ENCODE measurements around the gene RNASEH1. TPM values are rescaled to one million over a fixed set of nuclear protein-coding genes. Genes with fewer than 3 reads are reported as not detected.

Gene RNASEH1
- total and polyA plus RNA-seq, 10 of the 15 experiments (the other 5 are each of a cell fraction or from before 2014, with no cell fraction given): 18.2 to 68.5 (median 28.2) TPM

DNA sequence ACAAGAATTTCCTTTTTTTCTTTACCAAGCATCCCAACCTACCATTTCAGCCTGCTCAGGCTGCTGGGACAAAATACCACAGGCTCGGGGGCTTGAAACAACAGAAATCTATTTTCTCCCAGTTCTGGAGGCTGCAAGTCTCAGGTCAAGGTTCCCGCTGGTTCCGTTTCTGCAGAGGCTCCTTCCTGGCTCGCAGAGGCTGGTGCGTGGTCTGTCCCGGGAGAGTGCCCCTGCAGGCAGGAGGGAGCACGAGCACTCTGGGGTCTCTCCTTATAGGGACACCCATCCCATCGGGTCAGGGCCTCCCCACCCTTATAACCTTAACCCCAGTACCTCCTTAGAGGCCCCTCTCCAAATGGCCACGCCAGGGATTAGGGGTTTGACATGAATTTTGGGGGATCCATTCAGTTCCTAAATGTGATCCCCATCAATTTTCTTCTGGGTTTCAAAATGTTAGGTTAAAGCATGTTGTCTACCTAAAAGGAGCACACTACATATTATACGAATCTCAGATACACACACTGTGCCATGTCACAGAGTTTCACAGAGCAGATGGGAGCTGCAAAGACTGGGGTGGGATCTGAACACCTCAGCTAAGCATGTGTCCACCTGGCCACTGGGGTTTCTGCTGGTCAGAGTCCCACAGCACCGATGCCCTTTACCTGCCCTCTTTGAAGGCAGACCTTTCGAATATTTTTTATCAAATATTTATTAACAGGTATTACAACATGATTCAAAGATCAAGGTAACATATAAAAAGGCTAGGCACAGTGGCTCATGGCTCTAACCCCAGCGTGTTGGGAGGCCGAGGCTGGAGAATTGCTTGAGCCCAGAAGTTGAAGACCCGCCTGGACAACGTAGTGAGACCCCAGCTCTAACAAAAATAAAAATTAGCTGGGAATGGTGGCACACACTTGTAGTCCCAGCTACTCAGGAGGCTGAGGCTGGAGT is 21.2 kb downstream of the RNASEH1 start:
- SMC1A ChIA-PET (ENCODE audit: uncharacterized antibody, unreplicated experiment): no interaction called here
- intact Hi-C loops (cut with micrococcal nuclease; ENCODE audit: unreplicated experiment): no loop called here
- no TSS peak for BruUV-seq (replicated peaks)
- Histone ChIP-seq H3K4me2 (ENCODE audit: control insufficient read depth, insufficient read depth) (no peak overlapping the region), H3K9ac (ENCODE audit: control insufficient read depth, insufficient read depth, low read length) (no peak overlapping the region), H3K36me3 (ENCODE audit: control insufficient read depth in 2 of 2, insufficient read depth in 2 of 2, low read length in 1 of 2) (peaks cover 2 to 3% of the 10 kb centered on the region in 2 experiments; a peak in 2 of 4 replicates), H2AFZ (ENCODE audit: control insufficient read depth, low read depth, low read length) (no peak overlapping the region), H3K27me3 (replicated peaks in 1 of 2; ENCODE audit: control insufficient read depth in 2 of 2, insufficient read depth in 2 of 2, low read length in 1 of 2) (no peaks in the 10 kb centered on the region), H3K27ac (ENCODE audit: control insufficient read depth, insufficient read depth) (no peak overlapping the region), H3K4me1 (ENCODE audit: control insufficient read depth, insufficient read depth, low read length) (no peaks in the 10 kb centered on the region), H3K4me3 (no peak overlapping the region), H4K20me1 (ENCODE audit: control insufficient read depth, insufficient read depth) (no peaks in the 10 kb centered on the region), H3K79me2 (ENCODE audit: control insufficient read depth, insufficient read depth, low read length) (no peaks in the 10 kb centered on the region), H3K9me3 (replicated peaks; ENCODE audit: control insufficient read depth, insufficient read depth, low read length) (no peaks in the 10 kb centered on the region; the same call in 2 of the 3 replicates)
- RAD21 ChIA-PET (ENCODE audit: unreplicated experiment): no interaction called here
- POLR2A ChIA-PET: no interaction called here
- 76% methylated on average over 16 of the region's 16 CpGs for WGBS (ENCODE audit: insufficient coverage, insufficient replicate concordance, low lambda C conversion rate, missing lambda C conversion rate)
- DNase-seq (ENCODE audit: low read depth, low spot score) (no peak), FAIRE-seq (no peak), ATAC-seq (peak; percentile 56)
- in situ Hi-C loops (cut with MboI): no loop called here
- CTCF ChIA-PET: interaction anchor here (0.7 kb wide), 1 partner anchor 13 kb away, joined by 3 read pairs; no protein-coding TSS in a partner anchor
- no peak for TF ChIP-seq TAF1 (IDR thresholded peaks at IDR 0.05; ENCODE audit: borderline replicate concordance, low read depth, low read length)
- TF ChIP-seq RB1 (IDR thresholded peaks at IDR 0.05; ENCODE audit: borderline replicate concordance): no peak

DNA sequence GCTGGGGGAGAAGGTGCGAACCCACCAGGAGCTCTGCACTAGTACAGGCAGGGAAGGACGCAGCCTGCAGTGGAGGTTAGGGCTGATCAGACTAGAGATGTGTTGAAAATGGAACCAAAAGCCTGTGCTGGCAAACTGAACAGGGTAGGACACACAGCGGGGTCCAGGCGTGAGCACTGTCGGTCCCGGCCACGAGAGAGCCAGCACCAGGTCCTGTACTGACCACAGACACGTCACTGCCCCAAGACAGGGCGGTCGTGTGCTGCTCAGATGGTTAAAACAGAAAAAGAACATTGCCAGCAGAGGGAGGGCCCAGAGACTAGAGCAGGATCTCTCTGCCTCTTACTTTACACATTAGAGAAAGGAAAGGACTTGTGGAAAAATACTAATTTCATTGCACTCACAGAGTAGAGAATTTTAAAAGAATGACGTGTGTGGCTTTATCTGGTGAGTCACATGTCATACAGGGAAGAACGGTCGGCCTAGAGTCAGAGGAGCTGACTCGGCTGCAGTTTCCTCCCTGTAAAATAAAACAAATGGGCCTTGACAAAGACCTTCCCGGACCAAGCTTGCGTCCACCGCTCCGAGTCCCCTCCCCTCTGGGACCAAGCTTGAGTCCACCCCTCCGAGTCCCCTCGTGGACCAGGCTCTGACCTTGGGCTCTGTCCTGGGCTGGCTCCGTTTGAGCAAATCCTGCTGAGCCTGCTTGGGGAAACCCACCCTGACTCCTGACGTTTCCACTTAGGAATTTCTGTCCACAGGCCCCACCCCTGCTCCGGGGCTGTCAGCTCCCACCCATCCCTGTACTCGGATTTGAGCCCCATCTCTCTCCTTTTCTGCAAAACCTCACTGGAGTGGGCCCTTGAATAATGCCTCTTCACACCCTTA is 22.1 kb downstream of the RNASEH1 start:
- Histone ChIP-seq H3K79me2 (ENCODE audit: control insufficient read depth, insufficient read depth, low read length) (no peaks in the 10 kb centered on the region), H3K4me3 (no peak overlapping the region), H3K9ac (ENCODE audit: control insufficient read depth, insufficient read depth, low read length) (no peak overlapping the region), H3K27ac (ENCODE audit: control insufficient read depth, insufficient read depth) (no peak overlapping the region), H3K36me3 (ENCODE audit: control insufficient read depth in 2 of 2, insufficient read depth in 2 of 2, low read length in 1 of 2) (peaks cover 0 to 2% of the 10 kb centered on the region in 2 experiments; a peak in 1 of 4 replicates), H2AFZ (ENCODE audit: control insufficient read depth, low read depth, low read length) (no peak overlapping the region), H3K27me3 (replicated peaks in 1 of 2; ENCODE audit: control insufficient read depth in 2 of 2, insufficient read depth in 2 of 2, low read length in 1 of 2) (no peaks in the 10 kb centered on the region), H3K4me1 (ENCODE audit: control insufficient read depth, insufficient read depth, low read length) (no peaks in the 10 kb centered on the region), H3K9me3 (replicated peaks; ENCODE audit: control insufficient read depth, insufficient read depth, low read length) (no peaks in the 10 kb centered on the region; the same call in 2 of the 3 replicates), H3K4me2 (ENCODE audit: control insufficient read depth, insufficient read depth) (no peak overlapping the region), H4K20me1 (ENCODE audit: control insufficient read depth, insufficient read depth) (no peaks in the 10 kb centered on the region)
- in situ Hi-C loops (cut with MboI): no loop called here
- SMC1A ChIA-PET (ENCODE audit: uncharacterized antibody, unreplicated experiment): no interaction called here
- DNase-seq (ENCODE audit: low read depth, low spot score) (no peak), ATAC-seq (no peak), FAIRE-seq (no peak)
- POLR2A ChIA-PET: no interaction called here
- intact Hi-C loops (cut with micrococcal nuclease; ENCODE audit: unreplicated experiment): no loop called here
- BruUV-seq (replicated peaks): no TSS peak
- CTCF ChIA-PET: no interaction called here
- RAD21 ChIA-PET (ENCODE audit: unreplicated experiment): no interaction called here
- 75% methylated on average over 23 of the region's 24 CpGs for WGBS (ENCODE audit: insufficient coverage, insufficient replicate concordance, low lambda C conversion rate, missing lambda C conversion rate)
- TF ChIP-seq JUND (IDR thresholded peaks at IDR 0.05; ENCODE audit: low read depth, low read length) (no peak), RUNX3 (IDR thresholded peaks at IDR 0.05; ENCODE audit: low read length) (no peak), ZNF207 (IDR thresholded peaks at IDR 0.05; ENCODE audit: borderline replicate concordance) (no peak), BCL11A (IDR thresholded peaks at IDR 0.05; ENCODE audit: low read depth, low read length) (no peak), SP1 (IDR thresholded peaks at IDR 0.05; ENCODE audit: low read depth, low read length) (no peak)
- TF ChIP-seq, protein P1, sequence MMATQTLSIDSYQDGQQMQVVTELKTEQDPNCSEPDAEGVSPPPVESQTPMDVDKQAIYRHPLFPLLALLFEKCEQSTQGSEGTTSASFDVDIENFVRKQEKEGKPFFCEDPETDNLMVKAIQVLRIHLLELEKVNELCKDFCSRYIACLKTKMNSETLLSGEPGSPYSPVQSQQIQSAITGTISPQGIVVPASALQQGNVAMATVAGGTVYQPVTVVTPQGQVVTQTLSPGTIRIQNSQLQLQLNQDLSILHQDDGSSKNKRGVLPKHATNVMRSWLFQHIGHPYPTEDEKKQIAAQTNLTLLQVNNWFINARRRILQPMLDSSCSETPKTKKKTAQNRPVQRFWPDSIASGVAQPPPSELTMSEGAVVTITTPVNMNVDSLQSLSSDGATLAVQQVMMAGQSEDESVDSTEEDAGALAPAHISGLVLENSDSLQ (IDR thresholded peaks at IDR 0.05): no peak
- TF ChIP-seq, protein P2, sequence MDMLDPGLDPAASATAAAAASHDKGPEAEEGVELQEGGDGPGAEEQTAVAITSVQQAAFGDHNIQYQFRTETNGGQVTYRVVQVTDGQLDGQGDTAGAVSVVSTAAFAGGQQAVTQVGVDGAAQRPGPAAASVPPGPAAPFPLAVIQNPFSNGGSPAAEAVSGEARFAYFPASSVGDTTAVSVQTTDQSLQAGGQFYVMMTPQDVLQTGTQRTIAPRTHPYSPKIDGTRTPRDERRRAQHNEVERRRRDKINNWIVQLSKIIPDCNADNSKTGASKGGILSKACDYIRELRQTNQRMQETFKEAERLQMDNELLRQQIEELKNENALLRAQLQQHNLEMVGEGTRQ (IDR thresholded peaks at IDR 0.05; ENCODE audit: borderline replicate concordance, low read depth, low read length): no peak
- TF ChIP-seq, protein P3, sequence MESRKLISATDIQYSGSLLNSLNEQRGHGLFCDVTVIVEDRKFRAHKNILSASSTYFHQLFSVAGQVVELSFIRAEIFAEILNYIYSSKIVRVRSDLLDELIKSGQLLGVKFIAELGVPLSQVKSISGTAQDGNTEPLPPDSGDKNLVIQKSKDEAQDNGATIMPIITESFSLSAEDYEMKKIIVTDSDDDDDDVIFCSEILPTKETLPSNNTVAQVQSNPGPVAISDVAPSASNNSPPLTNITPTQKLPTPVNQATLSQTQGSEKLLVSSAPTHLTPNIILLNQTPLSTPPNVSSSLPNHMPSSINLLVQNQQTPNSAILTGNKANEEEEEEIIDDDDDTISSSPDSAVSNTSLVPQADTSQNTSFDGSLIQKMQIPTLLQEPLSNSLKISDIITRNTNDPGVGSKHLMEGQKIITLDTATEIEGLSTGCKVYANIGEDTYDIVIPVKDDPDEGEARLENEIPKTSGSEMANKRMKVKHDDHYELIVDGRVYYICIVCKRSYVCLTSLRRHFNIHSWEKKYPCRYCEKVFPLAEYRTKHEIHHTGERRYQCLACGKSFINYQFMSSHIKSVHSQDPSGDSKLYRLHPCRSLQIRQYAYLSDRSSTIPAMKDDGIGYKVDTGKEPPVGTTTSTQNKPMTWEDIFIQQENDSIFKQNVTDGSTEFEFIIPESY (IDR thresholded peaks at IDR 0.05): no peak
